DMS153 (cell line): ENCODE results near the gene FAAH.
"Not testable (repeated sequence)": the region's sequence is repeated elsewhere in the genome, so short reads cannot be mapped to it uniquely, and the experiment has no call there.

ENCODE experiments used
- DNase-seq: peaks from one replicate; lab custom pipeline; 2025; lab: John Stamatoyannopoulos, UW

FAAH gene

GRCh38 chr1:46394108-46394871, at the start of gene FAAH:
FAAH (plus strand) TSS chr1:46394317; CDS start chr1:46394349, 32 bp downstream.
- peak; percentile 60 for DNase-seq

- no peak for DNase-seq
Observed at GRCh38 chr1:46344481-46344880, 49.6 kb upstream of the FAAH start.

GRCh38 chr1:46345281-46345680, 48.8 kb upstream of the FAAH start:
- no peak for DNase-seq

GRCh38 chr1:46352363-46352762, 41.8 kb upstream of the FAAH start:
- DNase-seq: no peak

- DNase-seq: not testable (repeated sequence)
Observed at GRCh38 chr1:46355920-46356319, 38.2 kb upstream of the FAAH start.

- no peak for DNase-seq
Observed at GRCh38 chr1:46362158-46362557, 32.0 kb upstream of the FAAH start.

- DNase-seq: no peak
Observed at GRCh38 chr1:46363121-46363520, 31.0 kb upstream of the FAAH start.

- DNase-seq: no peak
Observed at GRCh38 chr1:46364612-46365011, 29.5 kb upstream of the FAAH start.

- DNase-seq: not testable (repeated sequence)
Observed at GRCh38 chr1:46365796-46366195, 28.3 kb upstream of the FAAH start.

- no peak for DNase-seq
Observed at GRCh38 chr1:46367072-46367471, 27.0 kb upstream of the FAAH start.

GRCh38 chr1:46367701-46368100, 26.4 kb upstream of the FAAH start:
- DNase-seq: not testable (repeated sequence)

- no peak for DNase-seq
Observed at GRCh38 chr1:46368791-46369190, 25.3 kb upstream of the FAAH start.

GRCh38 chr1:46369542-46370213, 24.4 kb upstream of the FAAH start:
- no peak for DNase-seq

- no peak for DNase-seq
Observed at GRCh38 chr1:46370214-46370633, 23.9 kb upstream of the FAAH start.

GRCh38 chr1:46372431-46372830, 21.7 kb upstream of the FAAH start:
- DNase-seq: no peak

GRCh38 chr1:46379996-46380395, 14.1 kb upstream of the FAAH start:
- DNase-seq: no peak

GRCh38 chr1:46380508-46380907, 13.6 kb upstream of the FAAH start:
- DNase-seq: no peak

GRCh38 chr1:46393510-46393909, 607 bp upstream of the FAAH start:
- no peak for DNase-seq

- no peak for DNase-seq
Observed at GRCh38 chr1:46394872-46395465, 852 bp downstream of the FAAH start.

GRCh38 chr1:46396441-46397398, 2.6 kb downstream of the FAAH start:
- peak; percentile 63 for DNase-seq

GRCh38 chr1:46399307-46399706, 5.2 kb downstream of the FAAH start:
- DNase-seq: no peak

- DNase-seq: peak; percentile 82
Observed at GRCh38 chr1:46400421-46400820, 6.3 kb downstream of the FAAH start.
